ENCODE results near the gene LRRC4C.

Gene LRRC4C

GRCh38 chr11:40241524-40242051 is 1217.9 kb downstream of the LRRC4C start:
- TF ChIP-seq, protein P1, sequence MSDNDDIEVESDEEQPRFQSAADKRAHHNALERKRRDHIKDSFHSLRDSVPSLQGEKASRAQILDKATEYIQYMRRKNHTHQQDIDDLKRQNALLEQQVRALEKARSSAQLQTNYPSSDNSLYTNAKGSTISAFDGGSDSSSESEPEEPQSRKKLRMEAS (IDR thresholded peaks at IDR 0.05), result no peak
- no peak for TF ChIP-seq YY1 (IDR thresholded peaks at IDR 0.05; ENCODE audit: low read depth)
- TF ChIP-seq RAD21 (IDR thresholded peaks at IDR 0.05; ENCODE audit: low read depth), result no peak

GRCh38 chr11:40240284-40240683 is 1219.2 kb downstream of the LRRC4C start:
- TF ChIP-seq NFIC (IDR thresholded peaks at IDR 0.05) (no peak), TEAD4 (IDR thresholded peaks at IDR 0.05) (no peak), EP300 (IDR thresholded peaks at IDR 0.05; ENCODE audit: borderline replicate concordance) (no peak), TAF1 (IDR thresholded peaks at IDR 0.05; ENCODE audit: low read depth) (no peak), REST (IDR thresholded peaks at IDR 0.05; ENCODE audit: low read depth) (no peak), ZBTB7A (IDR thresholded peaks at IDR 0.05; ENCODE audit: low read depth) (no peak), CEBPB (IDR thresholded peaks at IDR 0.05) (no peak), YY1 (IDR thresholded peaks at IDR 0.05; ENCODE audit: low read depth) (no peak), USF1 (IDR thresholded peaks at IDR 0.05) (no peak), FOXM1 (IDR thresholded peaks at IDR 0.05; ENCODE audit: borderline replicate concordance, low read depth) (no peak)
- TF ChIP-seq, protein P1 (IDR thresholded peaks at IDR 0.05), result no peak

DNA sequence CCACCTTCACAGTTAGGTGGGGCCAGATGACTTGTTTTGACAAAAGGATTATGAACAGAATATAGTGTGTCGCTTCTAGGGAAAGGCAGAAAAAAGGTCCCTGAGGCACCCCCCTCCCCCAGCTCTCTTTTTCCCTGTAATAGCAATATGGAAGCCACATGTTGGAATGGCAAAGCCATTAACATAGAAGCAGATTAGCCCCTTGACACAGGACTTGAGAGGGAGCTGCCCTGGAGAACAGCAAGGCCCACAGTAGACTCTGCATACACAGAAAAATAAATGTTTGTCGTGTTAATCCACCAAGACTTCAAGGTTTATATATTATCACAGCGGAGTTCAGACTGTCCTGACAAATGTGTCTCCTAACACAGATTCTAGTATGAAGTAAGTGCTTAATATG is 1222.9 kb downstream of the LRRC4C start:
- TF ChIP-seq CEBPB (IDR thresholded peaks at IDR 0.05) (no peak), USF1 (IDR thresholded peaks at IDR 0.05) (no peak), ZBTB7A (IDR thresholded peaks at IDR 0.05; ENCODE audit: low read depth) (no peak), NFIC (IDR thresholded peaks at IDR 0.05) (no peak), TCF12 (IDR thresholded peaks at IDR 0.05; ENCODE audit: low read depth) (no peak), REST (IDR thresholded peaks at IDR 0.05; ENCODE audit: low read depth) (no peak), CREB1 (IDR thresholded peaks at IDR 0.05; ENCODE audit: low read depth) (no peak), EP300 (IDR thresholded peaks at IDR 0.05; ENCODE audit: borderline replicate concordance) (no peak), YY1 (IDR thresholded peaks at IDR 0.05; ENCODE audit: low read depth) (no peak), FOXM1 (IDR thresholded peaks at IDR 0.05; ENCODE audit: borderline replicate concordance, low read depth) (no peak), RAD21 (IDR thresholded peaks at IDR 0.05; ENCODE audit: low read depth) (no peak), EGR1 (IDR thresholded peaks at IDR 0.05) (no peak), TEAD4 (IDR thresholded peaks at IDR 0.05) (no peak), TAF1 (IDR thresholded peaks at IDR 0.05; ENCODE audit: low read depth) (no peak)
- TF ChIP-seq, protein P1 (IDR thresholded peaks at IDR 0.05), result no peak

DNA sequence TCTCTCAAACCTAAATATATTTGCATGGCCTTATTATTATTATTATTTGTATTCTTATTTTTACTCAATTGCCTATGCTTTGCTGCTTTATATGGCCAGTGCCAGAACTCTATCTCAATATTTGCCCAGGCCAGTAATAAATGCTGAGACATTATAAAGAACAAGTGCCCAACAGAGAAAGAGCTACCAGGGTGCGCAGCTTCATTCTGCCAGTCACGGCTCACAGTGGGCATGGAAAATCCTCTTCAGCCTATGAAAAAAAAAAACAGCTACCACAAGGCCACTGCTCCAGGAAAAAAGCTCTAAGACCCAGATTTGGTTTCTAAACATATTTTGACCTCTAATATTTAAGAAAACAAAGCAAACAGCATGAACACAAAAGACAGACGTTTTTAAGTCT is 1223.6 kb downstream of the LRRC4C start:
- no peak for TF ChIP-seq REST (IDR thresholded peaks at IDR 0.05; ENCODE audit: low read depth)
- TF ChIP-seq ZBTB7A (IDR thresholded peaks at IDR 0.05; ENCODE audit: low read depth), result no peak
- TF ChIP-seq EP300 (IDR thresholded peaks at IDR 0.05; ENCODE audit: borderline replicate concordance), result no peak
- TF ChIP-seq TAF1 (IDR thresholded peaks at IDR 0.05; ENCODE audit: low read depth), result no peak
- TF ChIP-seq RAD21 (IDR thresholded peaks at IDR 0.05; ENCODE audit: low read depth), result no peak
- TF ChIP-seq NFIC (IDR thresholded peaks at IDR 0.05), result no peak
- TF ChIP-seq FOXM1 (IDR thresholded peaks at IDR 0.05; ENCODE audit: borderline replicate concordance, low read depth), result no peak
- TF ChIP-seq, protein P1 (IDR thresholded peaks at IDR 0.05), result no peak
- TF ChIP-seq USF1 (IDR thresholded peaks at IDR 0.05), result no peak
- no peak for TF ChIP-seq EGR1 (IDR thresholded peaks at IDR 0.05)
